Measurements from ENCODE around the gene ERC2.

Gene ERC2

DNA sequence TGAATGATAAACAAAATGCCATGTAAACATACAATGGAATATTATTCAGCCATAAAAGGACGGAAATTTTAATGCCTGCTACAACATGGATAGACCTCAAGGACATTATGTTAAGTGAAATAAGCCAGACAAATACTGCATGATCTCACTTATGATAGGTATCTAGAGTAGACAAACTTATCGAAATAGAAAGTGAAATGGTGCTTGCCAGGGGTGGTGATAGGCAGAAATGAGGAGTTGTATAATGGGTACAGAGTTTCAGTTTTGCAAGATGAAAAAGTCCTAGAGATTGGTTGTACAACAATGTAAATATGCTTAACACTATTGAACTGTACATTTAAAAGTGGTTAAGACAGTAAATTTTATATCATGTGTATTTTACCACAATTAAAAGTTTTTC lies 287.8 kb downstream of the ERC2 start:
- no peak overlapping the region for H3K4me3 ChIP-seq (ENCODE audit: control insufficient read depth, low read depth, low read length)
- no peak for DNase-seq (ENCODE audit: low read depth)
- TF ChIP-seq CTCF (conservative IDR thresholded peaks at IDR 0.05; ENCODE audit: control insufficient read depth, insufficient read depth, low read depth, low read length): no peak

GRCh38 chr3:56173601-56174000 lies 294.7 kb downstream of the ERC2 start:
- no peak for TF ChIP-seq CTCF (conservative IDR thresholded peaks at IDR 0.05; ENCODE audit: control insufficient read depth, insufficient read depth, low read depth, low read length)
- DNase-seq (ENCODE audit: low read depth): no peak

GRCh38 chr3:56164436-56164835 lies 303.8 kb downstream of the ERC2 start:
- TF ChIP-seq CTCF (conservative IDR thresholded peaks at IDR 0.05; ENCODE audit: control insufficient read depth, insufficient read depth, low read depth, low read length): no peak
- H3K4me3 ChIP-seq (ENCODE audit: control insufficient read depth, low read depth, low read length): no peak overlapping the region
- DNase-seq (ENCODE audit: low read depth): no peak

More at GRCh38 chr3:56173601-56174000, 294.7 kb downstream of the ERC2 start:
- H3K4me3 ChIP-seq (ENCODE audit: control insufficient read depth, low read depth, low read length): no peak overlapping the region

DNA sequence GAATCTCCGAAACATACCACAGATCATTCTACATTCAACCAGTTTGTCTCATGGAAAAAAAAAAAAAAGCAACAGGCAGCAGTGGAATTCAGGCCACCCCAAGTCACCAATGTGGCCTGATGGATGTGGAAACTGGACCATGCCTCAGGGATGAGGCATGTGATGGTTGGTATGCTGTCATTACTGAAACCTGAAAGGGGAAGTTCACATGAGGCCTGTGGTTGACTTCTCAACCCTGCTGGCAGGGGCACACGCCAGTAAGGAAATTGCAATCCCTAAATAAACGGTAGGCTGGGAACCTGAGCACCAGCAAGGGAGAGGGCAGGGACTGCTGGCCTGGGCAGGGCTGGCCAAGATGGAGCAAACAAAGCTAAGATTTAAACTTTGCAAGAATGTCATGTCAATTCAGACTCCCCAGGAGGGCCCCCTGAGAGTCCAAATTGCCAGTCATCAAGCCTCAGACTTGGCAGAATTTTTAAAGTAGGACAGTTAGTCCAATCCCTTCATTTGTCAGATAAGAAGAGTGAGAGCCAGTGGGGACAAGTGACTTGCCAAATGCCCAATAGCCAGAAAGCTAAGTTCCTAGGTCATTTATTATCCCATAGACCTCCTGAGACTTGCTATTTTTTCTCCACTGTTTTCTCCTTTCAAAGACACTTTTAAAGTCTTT lies 310.4 kb downstream of the ERC2 start:
- no peak for TF ChIP-seq CTCF (conservative IDR thresholded peaks at IDR 0.05; ENCODE audit: control insufficient read depth, insufficient read depth, low read depth, low read length)
- H3K4me3 ChIP-seq (ENCODE audit: control insufficient read depth, low read depth, low read length): no peak overlapping the region
- peak; percentile 18 for DNase-seq (ENCODE audit: low read depth)

DNA sequence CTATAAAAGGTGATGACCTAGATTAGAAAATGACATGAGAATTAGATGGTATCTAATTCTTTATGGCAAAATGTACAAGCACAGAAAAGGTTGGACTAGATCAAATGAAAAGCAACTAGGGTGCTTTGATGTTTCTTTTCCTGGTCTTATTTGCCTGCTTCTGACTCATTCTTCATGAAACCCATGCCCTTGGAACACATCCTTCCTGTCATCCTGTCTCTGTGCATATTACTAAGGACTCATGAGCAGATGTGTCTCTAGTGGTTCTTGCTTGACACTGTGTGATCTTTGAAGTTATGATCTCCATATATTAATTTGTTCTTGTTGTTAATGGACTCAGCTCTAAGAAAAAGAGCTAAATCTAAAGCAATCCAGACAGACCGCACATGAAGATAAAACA lies 314.0 kb downstream of the ERC2 start:
- no peak overlapping the region for H3K4me3 ChIP-seq (ENCODE audit: control insufficient read depth, low read depth, low read length)
- peak; percentile 41 for DNase-seq (ENCODE audit: low read depth)
- no peak for TF ChIP-seq CTCF (conservative IDR thresholded peaks at IDR 0.05; ENCODE audit: control insufficient read depth, insufficient read depth, low read depth, low read length)

GRCh38 chr3:56147354-56147753 lies 320.9 kb downstream of the ERC2 start:
- TF ChIP-seq CTCF (conservative IDR thresholded peaks at IDR 0.05; ENCODE audit: control insufficient read depth, insufficient read depth, low read depth, low read length): no peak
- DNase-seq (ENCODE audit: low read depth): no peak
- H3K4me3 ChIP-seq (ENCODE audit: control insufficient read depth, low read depth, low read length): no peak overlapping the region

GRCh38 chr3:56145410-56145809 lies 322.9 kb downstream of the ERC2 start:
- no peak for TF ChIP-seq CTCF (conservative IDR thresholded peaks at IDR 0.05; ENCODE audit: control insufficient read depth, insufficient read depth, low read depth, low read length)
- DNase-seq (ENCODE audit: low read depth): no peak
- H3K4me3 ChIP-seq (ENCODE audit: control insufficient read depth, low read depth, low read length): no peak overlapping the region

Data from fibroblast of mammary gland (primary cell).